ENCODE measurements around the gene NECTIN4.
A peak's percentile ranks its signal among the peaks of the same experiment; 100 is the strongest.

- TF ChIP-seq, protein P1, sequence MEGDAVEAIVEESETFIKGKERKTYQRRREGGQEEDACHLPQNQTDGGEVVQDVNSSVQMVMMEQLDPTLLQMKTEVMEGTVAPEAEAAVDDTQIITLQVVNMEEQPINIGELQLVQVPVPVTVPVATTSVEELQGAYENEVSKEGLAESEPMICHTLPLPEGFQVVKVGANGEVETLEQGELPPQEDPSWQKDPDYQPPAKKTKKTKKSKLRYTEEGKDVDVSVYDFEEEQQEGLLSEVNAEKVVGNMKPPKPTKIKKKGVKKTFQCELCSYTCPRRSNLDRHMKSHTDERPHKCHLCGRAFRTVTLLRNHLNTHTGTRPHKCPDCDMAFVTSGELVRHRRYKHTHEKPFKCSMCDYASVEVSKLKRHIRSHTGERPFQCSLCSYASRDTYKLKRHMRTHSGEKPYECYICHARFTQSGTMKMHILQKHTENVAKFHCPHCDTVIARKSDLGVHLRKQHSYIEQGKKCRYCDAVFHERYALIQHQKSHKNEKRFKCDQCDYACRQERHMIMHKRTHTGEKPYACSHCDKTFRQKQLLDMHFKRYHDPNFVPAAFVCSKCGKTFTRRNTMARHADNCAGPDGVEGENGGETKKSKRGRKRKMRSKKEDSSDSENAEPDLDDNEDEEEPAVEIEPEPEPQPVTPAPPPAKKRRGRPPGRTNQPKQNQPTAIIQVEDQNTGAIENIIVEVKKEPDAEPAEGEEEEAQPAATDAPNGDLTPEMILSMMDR (IDR thresholded peaks at IDR 0.05), result no peak
- TF ChIP-seq POLR2A (IDR thresholded peaks at IDR 0.05), result peak; percentile 74
These were observed 43.4 kb downstream of the NECTIN4 start, which contains the start of gene USF1 for GRCh38 chr1:161045736-161046604.
